HepG2 (cell line): ENCODE measurements around the gene TRAF3.

Experiments used
- CBX2 ChIP-seq, 2 experiments: fragments of 200-600 bp in 1 of 2; sonication (generic); formaldehyde crosslinking in 1 of 2; IDR thresholded peaks; 2 replicates each; pipeline versions ENCODE4 v1.7.0 to v1.8.1; 2018 to 2022; ENCODE audit warnings: low read depth in 2 of 2, low read length in 1 of 2, mild to moderate bottlenecking in 1 of 2, missing genetic modification reagents in 1 of 2
- FOXP1 ChIP-seq, 2 experiments: fragments of 450-650 bp in 1 of 2; IDR thresholded peaks; 2 replicates each; pipeline ENCODE4 v1.6.1; 2017 to 2018; ENCODE audit warnings: antibody characterized with exemption in 1 of 2
- JUND ChIP-seq: sonication (generic); formaldehyde crosslinking; IDR thresholded peaks from 2 replicates; pipeline ENCODE4 v1.8.0; 2022; ENCODE audit warnings: mild to moderate bottlenecking, missing genetic modification reagents
- KLF6 ChIP-seq: IDR thresholded peaks from 2 replicates; pipeline ENCODE4 v1.8.0; 2016; ENCODE audit warnings: missing biosample characterization, missing genetic modification reagents
- KMT2B ChIP-seq: IDR thresholded peaks from 2 replicates; pipeline ENCODE4 v1.6.1; 2016; ENCODE audit warnings: missing genetic modification reagents, missing compliant biosample characterization
- POLR2AphosphoS5 ChIP-seq: IDR thresholded peaks from 2 replicates; pipeline ENCODE4 v1.6.1; 2012; ENCODE audit warnings: low read depth, low read length
- TF ChIP-seq, protein P1 (sequence below): sonication (generic); formaldehyde crosslinking; IDR thresholded peaks from 2 replicates; pipeline ENCODE4 v1.4.0; 2020; ENCODE audit warnings: missing genetic modification reagents
- TF ChIP-seq, protein P2 (sequence below): sonication (generic); formaldehyde crosslinking; IDR thresholded peaks from one replicate; pipeline ENCODE4 v1.5.1; 2020; ENCODE audit warnings: mild to moderate bottlenecking, missing genetic modification reagents; ENCODE audit errors: not compliant biosample characterization
- TF ChIP-seq, protein P3 (sequence below): sonication (generic); formaldehyde crosslinking; IDR thresholded peaks from 2 replicates; pipeline ENCODE4 v1.5.0; 2020; ENCODE audit warnings: mild to moderate bottlenecking, missing genetic modification reagents, moderate library complexity

DNA sequence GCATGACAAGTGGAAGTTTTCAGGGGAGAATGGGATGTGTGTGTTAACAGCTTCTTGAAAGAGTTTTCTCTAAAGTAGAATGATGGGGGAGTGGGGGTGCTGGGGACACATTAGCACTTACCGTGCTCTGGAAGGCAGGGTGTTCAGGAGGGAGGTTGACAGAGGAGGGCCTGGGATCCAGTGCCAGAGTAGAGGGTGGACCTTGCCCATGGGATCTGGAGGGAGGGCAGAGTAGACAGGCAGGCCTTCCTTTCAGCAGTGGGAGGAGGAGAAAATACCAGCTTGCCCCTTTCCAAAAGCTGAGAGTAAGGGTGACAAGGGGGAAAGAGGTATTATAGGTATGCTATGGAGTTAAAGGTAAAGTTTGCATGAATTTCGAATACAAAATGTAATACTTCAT is 40.1 kb downstream of the TRAF3 start:
- TF ChIP-seq, protein P1, sequence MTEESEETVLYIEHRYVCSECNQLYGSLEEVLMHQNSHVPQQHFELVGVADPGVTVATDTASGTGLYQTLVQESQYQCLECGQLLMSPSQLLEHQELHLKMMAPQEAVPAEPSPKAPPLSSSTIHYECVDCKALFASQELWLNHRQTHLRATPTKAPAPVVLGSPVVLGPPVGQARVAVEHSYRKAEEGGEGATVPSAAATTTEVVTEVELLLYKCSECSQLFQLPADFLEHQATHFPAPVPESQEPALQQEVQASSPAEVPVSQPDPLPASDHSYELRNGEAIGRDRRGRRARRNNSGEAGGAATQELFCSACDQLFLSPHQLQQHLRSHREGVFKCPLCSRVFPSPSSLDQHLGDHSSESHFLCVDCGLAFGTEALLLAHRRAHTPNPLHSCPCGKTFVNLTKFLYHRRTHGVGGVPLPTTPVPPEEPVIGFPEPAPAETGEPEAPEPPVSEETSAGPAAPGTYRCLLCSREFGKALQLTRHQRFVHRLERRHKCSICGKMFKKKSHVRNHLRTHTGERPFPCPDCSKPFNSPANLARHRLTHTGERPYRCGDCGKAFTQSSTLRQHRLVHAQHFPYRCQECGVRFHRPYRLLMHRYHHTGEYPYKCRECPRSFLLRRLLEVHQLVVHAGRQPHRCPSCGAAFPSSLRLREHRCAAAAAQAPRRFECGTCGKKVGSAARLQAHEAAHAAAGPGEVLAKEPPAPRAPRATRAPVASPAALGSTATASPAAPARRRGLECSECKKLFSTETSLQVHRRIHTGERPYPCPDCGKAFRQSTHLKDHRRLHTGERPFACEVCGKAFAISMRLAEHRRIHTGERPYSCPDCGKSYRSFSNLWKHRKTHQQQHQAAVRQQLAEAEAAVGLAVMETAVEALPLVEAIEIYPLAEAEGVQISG (CRISPR knock-in tag) = no peak
- TF ChIP-seq FOXP1 (IDR thresholded peaks at IDR 0.05) (no peak), FOXP1 (CRISPR knock-in tag; IDR thresholded peaks at IDR 0.05) (no peak), CBX2 (IDR thresholded peaks at IDR 0.05; ENCODE audit: low read depth, low read length) (no peak), CBX2 (CRISPR knock-in tag; IDR thresholded peaks at IDR 0.05; ENCODE audit: low read depth) (no peak), POLR2AphosphoS5 (no peak), JUND (CRISPR knock-in tag) (no peak), KMT2B (CRISPR knock-in tag) (no peak), KLF6 (CRISPR knock-in tag) (no peak)
- TF ChIP-seq, protein P2, sequence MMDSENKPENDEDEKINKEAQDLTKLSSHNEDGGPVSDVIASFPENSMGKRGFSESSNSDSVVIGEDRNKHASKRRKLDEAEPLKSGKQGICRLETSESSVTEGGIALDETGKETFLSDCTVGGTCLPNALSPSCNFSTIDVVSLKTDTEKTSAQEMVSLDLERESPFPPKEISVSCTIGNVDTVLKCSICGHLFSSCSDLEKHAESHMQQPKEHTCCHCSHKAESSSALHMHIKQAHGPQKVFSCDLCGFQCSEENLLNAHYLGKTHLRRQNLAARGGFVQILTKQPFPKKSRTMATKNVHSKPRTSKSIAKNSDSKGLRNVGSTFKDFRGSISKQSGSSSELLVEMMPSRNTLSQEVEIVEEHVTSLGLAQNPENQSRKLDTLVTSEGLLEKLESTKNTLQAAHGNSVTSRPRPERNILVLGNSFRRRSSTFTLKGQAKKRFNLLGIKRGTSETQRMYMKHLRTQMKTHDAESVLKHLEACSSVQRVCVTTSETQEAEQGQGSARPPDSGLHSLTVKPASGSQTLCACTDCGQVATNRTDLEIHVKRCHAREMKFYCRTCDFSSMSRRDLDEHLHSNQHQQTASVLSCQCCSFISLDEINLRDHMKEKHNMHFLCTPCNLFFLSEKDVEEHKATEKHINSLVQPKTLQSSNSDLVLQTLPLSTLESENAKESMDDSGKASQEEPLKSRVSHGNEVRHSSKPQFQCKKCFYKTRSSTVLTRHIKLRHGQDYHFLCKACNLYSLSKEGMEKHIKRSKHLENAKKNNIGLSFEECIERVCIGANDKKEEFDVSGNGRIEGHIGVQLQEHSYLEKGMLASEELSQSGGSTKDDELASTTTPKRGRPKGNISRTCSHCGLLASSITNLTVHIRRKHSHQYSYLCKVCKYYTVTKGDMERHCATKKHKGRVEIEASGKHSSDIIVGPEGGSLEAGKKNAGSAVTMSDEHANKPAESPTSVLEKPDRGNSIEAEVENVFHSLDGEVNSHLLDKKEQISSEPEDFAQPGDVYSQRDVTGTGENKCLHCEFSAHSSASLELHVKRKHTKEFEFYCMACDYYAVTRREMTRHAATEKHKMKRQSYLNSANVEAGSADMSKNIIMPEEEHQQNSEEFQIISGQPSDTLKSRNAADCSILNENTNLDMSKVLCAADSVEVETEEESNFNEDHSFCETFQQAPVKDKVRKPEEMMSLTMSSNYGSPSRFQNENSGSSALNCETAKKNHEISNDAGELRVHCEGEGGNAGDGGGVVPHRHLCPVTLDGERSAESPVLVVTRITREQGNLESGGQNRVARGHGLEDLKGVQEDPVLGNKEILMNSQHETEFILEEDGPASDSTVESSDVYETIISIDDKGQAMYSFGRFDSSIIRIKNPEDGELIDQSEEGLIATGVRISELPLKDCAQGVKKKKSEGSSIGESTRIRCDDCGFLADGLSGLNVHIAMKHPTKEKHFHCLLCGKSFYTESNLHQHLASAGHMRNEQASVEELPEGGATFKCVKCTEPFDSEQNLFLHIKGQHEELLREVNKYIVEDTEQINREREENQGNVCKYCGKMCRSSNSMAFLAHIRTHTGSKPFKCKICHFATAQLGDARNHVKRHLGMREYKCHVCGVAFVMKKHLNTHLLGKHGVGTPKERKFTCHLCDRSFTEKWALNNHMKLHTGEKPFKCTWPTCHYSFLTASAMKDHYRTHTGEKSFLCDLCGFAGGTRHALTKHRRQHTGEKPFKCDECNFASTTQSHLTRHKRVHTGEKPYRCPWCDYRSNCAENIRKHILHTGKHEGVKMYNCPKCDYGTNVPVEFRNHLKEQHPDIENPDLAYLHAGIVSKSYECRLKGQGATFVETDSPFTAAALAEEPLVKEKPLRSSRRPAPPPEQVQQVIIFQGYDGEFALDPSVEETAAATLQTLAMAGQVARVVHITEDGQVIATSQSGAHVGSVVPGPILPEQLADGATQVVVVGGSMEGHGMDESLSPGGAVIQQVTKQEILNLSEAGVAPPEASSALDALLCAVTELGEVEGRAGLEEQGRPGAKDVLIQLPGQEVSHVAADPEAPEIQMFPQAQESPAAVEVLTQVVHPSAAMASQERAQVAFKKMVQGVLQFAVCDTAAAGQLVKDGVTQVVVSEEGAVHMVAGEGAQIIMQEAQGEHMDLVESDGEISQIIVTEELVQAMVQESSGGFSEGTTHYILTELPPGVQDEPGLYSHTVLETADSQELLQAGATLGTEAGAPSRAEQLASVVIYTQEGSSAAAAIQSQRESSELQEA (CRISPR knock-in tag) = no peak
- TF ChIP-seq, protein P3, sequence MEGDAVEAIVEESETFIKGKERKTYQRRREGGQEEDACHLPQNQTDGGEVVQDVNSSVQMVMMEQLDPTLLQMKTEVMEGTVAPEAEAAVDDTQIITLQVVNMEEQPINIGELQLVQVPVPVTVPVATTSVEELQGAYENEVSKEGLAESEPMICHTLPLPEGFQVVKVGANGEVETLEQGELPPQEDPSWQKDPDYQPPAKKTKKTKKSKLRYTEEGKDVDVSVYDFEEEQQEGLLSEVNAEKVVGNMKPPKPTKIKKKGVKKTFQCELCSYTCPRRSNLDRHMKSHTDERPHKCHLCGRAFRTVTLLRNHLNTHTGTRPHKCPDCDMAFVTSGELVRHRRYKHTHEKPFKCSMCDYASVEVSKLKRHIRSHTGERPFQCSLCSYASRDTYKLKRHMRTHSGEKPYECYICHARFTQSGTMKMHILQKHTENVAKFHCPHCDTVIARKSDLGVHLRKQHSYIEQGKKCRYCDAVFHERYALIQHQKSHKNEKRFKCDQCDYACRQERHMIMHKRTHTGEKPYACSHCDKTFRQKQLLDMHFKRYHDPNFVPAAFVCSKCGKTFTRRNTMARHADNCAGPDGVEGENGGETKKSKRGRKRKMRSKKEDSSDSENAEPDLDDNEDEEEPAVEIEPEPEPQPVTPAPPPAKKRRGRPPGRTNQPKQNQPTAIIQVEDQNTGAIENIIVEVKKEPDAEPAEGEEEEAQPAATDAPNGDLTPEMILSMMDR (CRISPR knock-in tag) = no peak
